ENCODE results near the gene NCOR1. TPM values are rescaled to one million over a fixed set of nuclear protein-coding genes. Genes with fewer than 3 reads are reported as not detected.

NCOR1 gene
- total RNA-seq, 1 donor from 2014 or later = 152 TPM

GRCh38 chr17:16247586-16247984 is 32.3 kb upstream of the NCOR1 start:
- H3K36me3 Mint-ChIP-seq (ENCODE audit: unreplicated experiment) = peaks cover 3% of the 10 kb centered on the region
- TF ChIP-seq CTCF (IDR thresholded peaks at IDR 0.05; ENCODE audit: partially characterized antibody, unreplicated experiment) = no peak
- H3K4me3 Mint-ChIP-seq (ENCODE audit: unreplicated experiment) = no peak overlapping the region
- H3K27ac Mint-ChIP-seq (ENCODE audit: unreplicated experiment) = no peak overlapping the region
- peaks cover 7% of the 10 kb centered on the region for H3K4me1 Mint-ChIP-seq (ENCODE audit: low read depth, unreplicated experiment)
- DNase-seq = no peak
- H3K27me3 Mint-ChIP-seq (ENCODE audit: unreplicated experiment) = no peaks in the 10 kb centered on the region
- H3K9me3 Mint-ChIP-seq (ENCODE audit: unreplicated experiment) = no peaks in the 10 kb centered on the region

GRCh38 chr17:16243801-16244567 is 28.6 kb upstream of the NCOR1 start:
- peaks cover 3% of the 10 kb centered on the region for H3K36me3 Mint-ChIP-seq (ENCODE audit: unreplicated experiment)
- no peak overlapping the region for H3K4me3 Mint-ChIP-seq (ENCODE audit: unreplicated experiment)
- H3K9me3 Mint-ChIP-seq (ENCODE audit: unreplicated experiment) = no peaks in the 10 kb centered on the region
- DNase-seq = no peak
- no peaks in the 10 kb centered on the region for H3K27me3 Mint-ChIP-seq (ENCODE audit: unreplicated experiment)
- H3K4me1 Mint-ChIP-seq (ENCODE audit: low read depth, unreplicated experiment) = peaks cover 7% of the 10 kb centered on the region
- no peak for TF ChIP-seq CTCF (IDR thresholded peaks at IDR 0.05; ENCODE audit: partially characterized antibody, unreplicated experiment)
- peak overlapping the region; percentile 26 for H3K27ac Mint-ChIP-seq (ENCODE audit: unreplicated experiment)

- no peak for DNase-seq
- no peak for TF ChIP-seq CTCF (IDR thresholded peaks at IDR 0.05; ENCODE audit: partially characterized antibody, unreplicated experiment)
Measured at GRCh38 chr17:16243385-16243784, 28.1 kb upstream of the NCOR1 start.

GRCh38 chr17:16241906-16242399 is 26.6 kb upstream of the NCOR1 start:
- no peaks in the 10 kb centered on the region for H3K27me3 Mint-ChIP-seq (ENCODE audit: unreplicated experiment)

More at GRCh38 chr17:16243385-16243784, 28.1 kb upstream of the NCOR1 start:
- Mint-ChIP-seq H3K27ac (ENCODE audit: unreplicated experiment) (peak overlapping the region; percentile 26), H3K4me1 (ENCODE audit: low read depth, unreplicated experiment) (peaks cover 7% of the 10 kb centered on the region), H3K36me3 (ENCODE audit: unreplicated experiment) (peaks cover 3% of the 10 kb centered on the region), H3K27me3 (ENCODE audit: unreplicated experiment) (no peaks in the 10 kb centered on the region), H3K9me3 (ENCODE audit: unreplicated experiment) (no peaks in the 10 kb centered on the region), H3K4me3 (ENCODE audit: unreplicated experiment) (no peak overlapping the region)

More at GRCh38 chr17:16241906-16242399, 26.6 kb upstream of the NCOR1 start:
- Mint-ChIP-seq H3K4me3 (ENCODE audit: unreplicated experiment) (no peak overlapping the region), H3K27ac (ENCODE audit: unreplicated experiment) (no peak overlapping the region), H3K36me3 (ENCODE audit: unreplicated experiment) (peaks cover 1% of the 10 kb centered on the region), H3K4me1 (ENCODE audit: low read depth, unreplicated experiment) (peaks cover 7% of the 10 kb centered on the region), H3K9me3 (ENCODE audit: unreplicated experiment) (no peaks in the 10 kb centered on the region)
- no peak for TF ChIP-seq CTCF (IDR thresholded peaks at IDR 0.05; ENCODE audit: partially characterized antibody, unreplicated experiment)
- no peak for DNase-seq

Data from glutamatergic neuron (in vitro differentiated cells).